Mesenchymal stem cell (in vitro differentiated cells and primary cell): ENCODE results near the gene DIAPH2.

Experiments
- DNase-seq: peaks from one replicate; pipeline ENCODE4 v3.0.0-alpha.2; 2013
- H2AFZ ChIP-seq: one replicate; pipeline ENCODE4 v1.6.1; 2013; ENCODE audit warnings: low read depth, mild to moderate bottlenecking, control low read depth, inconsistent platforms, low read length, moderate library complexity
- H2AK5ac ChIP-seq: 2 replicates; pipeline ENCODE4 v1.6.1; 2013; ENCODE audit warnings: low read length, moderate library complexity, mild to moderate bottlenecking, inconsistent platforms; ENCODE audit not compliant: severe bottlenecking
- H2BK120ac ChIP-seq: one replicate; pipeline ENCODE4 v1.6.1; 2013; ENCODE audit warnings: low read depth, mild to moderate bottlenecking, inconsistent platforms, low read length, moderate library complexity
- H2BK12ac ChIP-seq, 2 experiments: one replicate each; pipeline ENCODE4 v1.6.1; 2013; ENCODE audit warnings: inconsistent platforms in 2 of 2, low read length in 2 of 2, mild to moderate bottlenecking in 2 of 2, moderate library complexity in 2 of 2, control low read depth in 1 of 2
- H2BK15ac ChIP-seq: one replicate; pipeline ENCODE4 v1.6.1; 2013; ENCODE audit warnings: mild to moderate bottlenecking, low read depth, inconsistent platforms; ENCODE audit not compliant: poor library complexity, severe bottlenecking
- H2BK5ac ChIP-seq: 2 replicates; pipeline ENCODE4 v1.6.1; 2013; ENCODE audit warnings: low read depth, mild to moderate bottlenecking, low read length, control low read depth, inconsistent platforms; ENCODE audit not compliant: poor library complexity, severe bottlenecking
- H3K14ac ChIP-seq, 2 experiments: one replicate each; pipeline ENCODE4 v1.6.1; 2013; ENCODE audit warnings: inconsistent platforms in 2 of 2, low read length in 2 of 2, control low read depth in 1 of 2, mild to moderate bottlenecking in 1 of 2, moderate library complexity in 1 of 2
- H3K18ac ChIP-seq, 2 experiments: one replicate each; pipeline ENCODE4 v1.6.1; 2013; ENCODE audit warnings: inconsistent platforms in 2 of 2, low read length in 2 of 2, control low read depth in 1 of 2, low read depth in 1 of 2, mild to moderate bottlenecking in 1 of 2
- H3K23ac ChIP-seq, 2 experiments: one replicate each; pipeline ENCODE4 v1.6.1; 2013; ENCODE audit warnings: inconsistent platforms in 2 of 2, low read length in 2 of 2, mild to moderate bottlenecking in 2 of 2, moderate library complexity in 2 of 2, control low read depth in 1 of 2
- H3K27ac ChIP-seq: 2 replicates; pipeline ENCODE4 v1.5.1; 2013; ENCODE audit warnings: mild to moderate bottlenecking, moderate library complexity, low read length, control low read depth, inconsistent platforms; ENCODE audit not compliant: poor library complexity, severe bottlenecking
- H3K27me3 ChIP-seq, 2 experiments: 2 replicates each; pipeline versions ENCODE4 v1.6.1 to v1.7.0; 2013; ENCODE audit warnings: low read length in 2 of 2, mild to moderate bottlenecking in 2 of 2, moderate library complexity in 2 of 2, control low read depth in 1 of 2, inconsistent platforms in 1 of 2; ENCODE audit not compliant: control insufficient read depth in 1 of 2, insufficient read depth in 1 of 2
- H3K36me3 ChIP-seq, 2 experiments: 2 replicates each; pipeline versions ENCODE4 v1.6.1 to v1.7.0; 2013; ENCODE audit warnings: low read length in 2 of 2, control low read depth in 1 of 2, inconsistent platforms in 1 of 2, low read depth in 1 of 2, mild to moderate bottlenecking in 1 of 2; ENCODE audit not compliant: insufficient read depth in 2 of 2, control insufficient read depth in 1 of 2
- H3K4ac ChIP-seq, 2 experiments: one replicate each; pipeline ENCODE4 v1.6.1; 2013; ENCODE audit warnings: inconsistent platforms in 2 of 2, low read length in 2 of 2, mild to moderate bottlenecking in 2 of 2, moderate library complexity in 2 of 2, control low read depth in 1 of 2, low read depth in 1 of 2
- H3K4me1 ChIP-seq: 2 replicates; pipeline ENCODE4 v1.6.1; 2013; ENCODE audit warnings: low read depth, low read length, control low read depth; ENCODE audit not compliant: control insufficient read depth, insufficient read depth
- H3K4me2 ChIP-seq: 2 replicates; pipeline ENCODE4 v1.6.1; 2013; ENCODE audit warnings: low read length, mild to moderate bottlenecking, inconsistent platforms; ENCODE audit not compliant: poor library complexity, severe bottlenecking
- H3K4me3 ChIP-seq, 2 experiments: 2 replicates each; pipeline versions ENCODE4 v1.5.1 to v1.7.0; 2013; ENCODE audit warnings: low read length in 2 of 2, mild to moderate bottlenecking in 2 of 2, control low read depth in 1 of 2, low read depth in 1 of 2; ENCODE audit not compliant: insufficient read depth in 1 of 2
- H3K79me1 ChIP-seq: replicated peaks from 2 replicates; pipeline ENCODE4 v1.6.1; 2013; ENCODE audit warnings: mild to moderate bottlenecking, control low read depth, low read length, inconsistent platforms; ENCODE audit not compliant: poor library complexity, severe bottlenecking
- H3K9ac ChIP-seq: 2 replicates; pipeline ENCODE4 v1.7.0; 2013; ENCODE audit warnings: mild to moderate bottlenecking, low read length, moderate library complexity
- H3K9me3 ChIP-seq: 2 replicates; pipeline ENCODE4 v1.7.0; 2013; ENCODE audit warnings: mild to moderate bottlenecking, low read length; ENCODE audit not compliant: control insufficient read depth
- H4K8ac ChIP-seq: one replicate; pipeline ENCODE4 v1.6.1; 2013; ENCODE audit warnings: inconsistent platforms, mild to moderate bottlenecking, low read length, moderate library complexity
- H4K91ac ChIP-seq: one replicate; pipeline ENCODE4 v1.6.1; 2013; ENCODE audit warnings: mild to moderate bottlenecking, low read length, inconsistent platforms
- WGBS: methylation state at CpG from one replicate; pipeline ENCODE4 v1.1.7; 2013; ENCODE audit warnings: mixed read lengths; 5-methylcytosine and 5-hydroxymethylcytosine counted together

DIAPH2 gene

GRCh38 chrX:96820935-96821334 lies 136.3 kb downstream of the DIAPH2 start:
- Histone ChIP-seq H4K91ac (no peak overlapping the region), H4K8ac (no peak overlapping the region), H3K4ac (no peak overlapping the region), H3K9me3 (no peaks in the 10 kb centered on the region), H2BK120ac (no peak overlapping the region), H3K36me3 (no peaks in the 10 kb centered on the region), H3K18ac (no peak overlapping the region), H2AFZ (no peak overlapping the region), H2BK5ac (no peak overlapping the region), H2BK12ac (no peak overlapping the region), H3K79me1 (peaks cover 2% of the 10 kb centered on the region), H3K4me3 (no peak overlapping the region), H2BK15ac (no peak overlapping the region), H3K23ac (no peak overlapping the region), H3K4me2 (no peak overlapping the region), H2AK5ac (no peak overlapping the region), H3K14ac (no peak overlapping the region), H3K27me3 (no peaks in the 10 kb centered on the region), H3K27ac (no peak overlapping the region), H3K4me1 (no peaks in the 10 kb centered on the region), H3K9ac (no peak overlapping the region)
- DNase-seq = no peak
- WGBS = no CpG with 5 or more reads among the region's 2 CpGs

- Histone ChIP-seq H3K4me3 (no peak overlapping the region), H4K8ac (no peak overlapping the region), H2BK120ac (no peak overlapping the region), H3K27me3 (no peaks in the 10 kb centered on the region), H4K91ac (no peak overlapping the region), H3K27ac (no peak overlapping the region), H3K4me1 (no peaks in the 10 kb centered on the region), H2BK12ac (no peak overlapping the region), H3K36me3 (no peaks in the 10 kb centered on the region), H3K23ac (no peak overlapping the region), H3K79me1 (no peaks in the 10 kb centered on the region), H3K9me3 (no peaks in the 10 kb centered on the region), H3K18ac (no peak overlapping the region), H2AFZ (no peak overlapping the region), H2AK5ac (no peak overlapping the region), H3K14ac (no peak overlapping the region), H2BK5ac (no peak overlapping the region), H3K4ac (no peak overlapping the region), H2BK15ac (no peak overlapping the region), H3K4me2 (no peak overlapping the region), H3K9ac (no peak overlapping the region)
- DNase-seq = no peak
- 100% methylated on average over 1 of the region's 3 CpGs for WGBS
These were observed 139.5 kb downstream of the DIAPH2 start for GRCh38 chrX:96824166-96824565.

- H3K27ac ChIP-seq = no peak overlapping the region
- 100% methylated on average over 1 of the region's 2 CpGs for WGBS
- no peak for DNase-seq
These were observed 148.7 kb downstream of the DIAPH2 start for GRCh38 chrX:96833333-96833732.

GRCh38 chrX:96834137-96834536 lies 149.5 kb downstream of the DIAPH2 start:
- WGBS = no CpG with 5 or more reads among the region's 1 CpG
- Histone ChIP-seq H3K14ac (no peak overlapping the region), H3K23ac (no peak overlapping the region), H2BK120ac (no peak overlapping the region), H3K27me3 (no peaks in the 10 kb centered on the region), H2AK5ac (no peak overlapping the region), H4K91ac (no peak overlapping the region), H3K18ac (no peak overlapping the region), H3K9ac (no peak overlapping the region), H3K4me2 (no peak overlapping the region), H3K4me1 (no peaks in the 10 kb centered on the region), H3K27ac (no peak overlapping the region), H3K4ac (no peak overlapping the region), H2BK5ac (no peak overlapping the region), H3K9me3 (no peaks in the 10 kb centered on the region), H4K8ac (no peak overlapping the region), H3K36me3 (no peaks in the 10 kb centered on the region), H3K79me1 (no peaks in the 10 kb centered on the region), H2BK12ac (no peak overlapping the region), H3K4me3 (no peak overlapping the region), H2BK15ac (no peak overlapping the region), H2AFZ (no peak overlapping the region)
- DNase-seq = no peak

More at GRCh38 chrX:96833333-96833732, 148.7 kb downstream of the DIAPH2 start:
- H3K9ac ChIP-seq = no peak overlapping the region
- H3K36me3 ChIP-seq = no peaks in the 10 kb centered on the region
- H3K14ac ChIP-seq = no peak overlapping the region
- no peak overlapping the region for H2BK15ac ChIP-seq
- no peak overlapping the region for H2AK5ac ChIP-seq
- H3K4ac ChIP-seq = no peak overlapping the region
- no peak overlapping the region for H3K4me3 ChIP-seq
- no peak overlapping the region for H3K18ac ChIP-seq
- H3K9me3 ChIP-seq = no peaks in the 10 kb centered on the region
- H2BK12ac ChIP-seq = no peak overlapping the region
- H3K4me1 ChIP-seq = no peaks in the 10 kb centered on the region
- H3K4me2 ChIP-seq = no peak overlapping the region
- no peaks in the 10 kb centered on the region for H3K79me1 ChIP-seq
- no peaks in the 10 kb centered on the region for H3K27me3 ChIP-seq
- no peak overlapping the region for H4K8ac ChIP-seq
- no peak overlapping the region for H2BK120ac ChIP-seq
- no peak overlapping the region for H2AFZ ChIP-seq
- H4K91ac ChIP-seq = no peak overlapping the region
- no peak overlapping the region for H3K23ac ChIP-seq
- no peak overlapping the region for H2BK5ac ChIP-seq
